ENCODE measurements around the gene DOCK9.
"Not testable (repeated sequence)": the region's sequence is repeated elsewhere in the genome, so short reads cannot be mapped to it uniquely, and the experiment has no call there.

Gene DOCK9

GRCh38 chr13:98768522-98768921 is 209.3 kb downstream of the DOCK9 start:
- no peak for DNase-seq

- no peak for DNase-seq
Measured at GRCh38 chr13:98766697-98767096, 211.2 kb downstream of the DOCK9 start.

DNA sequence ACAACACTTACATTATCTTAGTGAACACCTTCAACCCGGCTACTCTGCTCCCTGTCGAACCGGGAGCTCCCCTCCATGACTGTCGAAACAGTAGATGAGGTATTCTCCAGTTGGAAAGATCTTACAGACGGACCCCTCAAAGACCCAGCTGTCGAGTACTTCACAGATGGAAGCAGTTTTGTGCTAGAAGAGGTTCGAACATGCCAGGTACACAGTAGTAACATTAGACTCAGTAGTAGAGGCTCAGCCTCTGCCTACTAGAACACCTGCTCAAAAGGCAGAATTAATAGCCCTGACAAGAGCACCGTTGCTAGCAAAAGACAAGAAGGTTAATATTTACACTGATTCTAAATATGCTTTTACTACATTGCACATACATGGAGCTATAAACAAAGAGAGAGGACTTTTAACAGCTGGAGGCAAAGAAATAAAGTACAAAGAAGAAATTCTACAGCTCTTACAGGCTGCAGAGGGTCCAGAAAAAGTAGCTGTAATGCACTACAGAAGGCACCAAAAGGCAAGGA is 211.8 kb downstream of the DOCK9 start:
- no peak for DNase-seq

- no peak for DNase-seq
Measured at GRCh38 chr13:98761986-98762616, 215.8 kb downstream of the DOCK9 start.

DNA sequence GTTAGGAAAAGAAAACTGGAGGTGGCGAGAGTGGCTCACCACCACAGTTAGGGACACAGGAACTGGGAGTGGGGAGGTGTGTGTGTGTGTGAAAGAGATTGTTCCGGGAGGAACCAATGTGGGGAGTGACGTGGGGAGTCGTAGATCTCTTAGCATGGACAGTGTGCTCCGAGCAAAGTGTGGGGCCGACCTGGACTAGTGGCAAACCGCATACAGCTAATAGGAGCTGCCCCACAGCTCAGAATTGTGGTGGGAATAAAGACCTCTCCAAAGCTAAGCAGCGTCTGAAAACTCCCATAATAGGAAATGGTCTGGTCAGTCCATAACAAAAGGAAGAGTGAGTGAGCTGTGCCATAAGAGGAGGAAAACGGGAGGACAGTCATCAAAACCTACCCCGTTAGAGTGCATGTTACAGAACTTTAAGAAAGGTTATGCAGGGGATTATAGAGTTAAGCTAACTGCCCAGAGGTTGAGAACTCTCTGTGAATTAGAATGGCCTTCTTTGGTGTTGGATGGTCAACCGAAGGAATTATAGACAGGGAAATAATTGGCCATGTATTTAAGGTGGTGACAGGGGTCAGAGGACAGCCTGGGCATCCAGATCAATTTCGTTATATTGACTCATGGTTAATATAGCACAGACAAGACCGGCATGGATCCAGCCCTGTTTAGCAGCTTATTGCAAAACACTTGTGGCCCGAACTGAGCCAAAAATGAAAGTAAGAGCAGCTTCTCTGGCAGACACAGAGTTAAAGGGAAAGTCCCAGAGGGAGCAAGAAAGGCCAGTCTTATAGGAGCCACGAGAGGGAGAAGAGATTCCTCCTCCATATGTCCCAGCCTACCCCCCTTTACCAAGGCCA is 216.5 kb downstream of the DOCK9 start:
- no peak for DNase-seq

DNA sequence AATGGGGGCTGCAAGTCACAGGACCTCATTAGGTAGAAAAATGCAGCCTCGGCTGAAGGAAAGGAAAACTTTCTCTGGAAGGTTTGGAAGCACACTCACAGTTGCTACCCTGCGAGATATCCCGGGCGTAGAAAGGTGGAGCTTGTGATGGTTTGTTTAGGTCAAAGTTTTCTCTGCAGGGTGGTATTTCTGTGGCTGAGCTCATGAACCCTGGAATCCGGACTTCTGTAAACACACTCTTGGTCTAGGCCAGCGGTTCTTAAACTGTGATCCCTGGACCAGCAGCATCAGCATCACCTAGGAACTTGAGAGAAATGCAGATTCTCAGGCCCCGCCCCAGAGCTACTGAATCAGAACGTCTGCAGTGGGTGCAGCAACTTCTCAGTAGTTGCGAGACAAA is 222.1 kb downstream of the DOCK9 start:
- no peak for DNase-seq

DNA sequence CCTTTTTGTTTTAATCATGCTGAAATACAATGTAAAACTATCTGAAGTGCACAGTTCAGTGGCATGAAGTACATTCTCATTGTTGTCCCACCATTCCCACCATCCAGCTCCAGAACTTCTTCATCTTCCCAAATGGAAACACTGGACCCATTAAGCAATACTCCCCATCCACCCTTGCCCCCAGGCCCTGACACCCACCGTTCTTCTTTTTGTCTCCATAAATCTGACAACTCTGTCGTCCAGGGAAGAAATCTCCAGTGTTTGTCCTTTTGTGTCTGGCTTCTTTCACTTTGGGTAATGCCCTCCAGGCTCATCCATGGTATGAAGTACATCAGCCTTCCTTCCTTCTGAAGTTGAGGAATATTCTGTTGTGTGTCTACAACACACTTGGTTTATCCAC is 222.7 kb downstream of the DOCK9 start:
- no peak for DNase-seq

GRCh38 chr13:98754468-98754867 is 223.4 kb downstream of the DOCK9 start:
- DNase-seq: not testable (repeated sequence)

DNA sequence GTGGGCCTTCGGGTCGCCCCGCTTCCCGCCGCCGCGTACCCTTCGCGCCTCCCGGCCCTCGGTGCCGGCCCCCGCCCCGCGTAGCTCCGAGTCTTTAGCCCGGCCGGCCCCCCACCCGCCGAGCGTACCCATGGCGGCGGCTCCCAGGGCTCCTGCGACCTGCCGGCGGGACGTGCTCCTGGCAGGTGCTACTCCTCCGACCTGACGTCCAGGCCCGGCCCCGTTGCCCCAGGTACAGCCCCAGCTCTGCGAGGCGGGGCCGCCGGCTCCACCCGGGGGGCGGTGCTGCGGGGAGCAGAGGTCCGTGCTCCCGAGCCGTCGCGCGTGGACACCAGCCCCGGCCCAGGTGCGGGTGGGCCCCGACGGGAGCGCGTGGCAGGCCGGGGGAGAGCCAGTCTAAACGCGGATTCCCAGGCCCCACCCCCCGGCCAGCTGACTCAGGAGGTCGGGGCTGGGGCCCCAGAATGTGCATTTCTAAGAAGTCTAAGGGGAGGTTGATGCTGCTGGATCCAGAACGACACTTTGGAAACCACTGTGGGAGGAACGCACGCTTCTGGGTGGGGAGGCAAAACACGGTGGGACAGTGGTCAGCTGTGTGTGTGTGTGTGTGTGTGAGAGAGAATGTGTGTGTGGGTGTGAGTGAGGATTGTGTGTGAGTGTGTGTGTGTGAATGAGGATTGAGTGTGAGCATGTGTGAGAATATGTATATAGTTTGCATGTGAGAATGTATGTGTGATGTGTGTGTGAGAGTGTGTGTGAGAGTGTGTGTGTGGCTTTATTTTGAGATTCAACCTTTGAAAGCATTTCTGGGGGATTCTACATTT is 225.2 kb downstream of the DOCK9 start, which contains the start of gene SLC15A1:
SLC15A1 (minus strand) TSS at position 206 of the 824 bp plus-strand sequence; CDS start at position 132, 74 bp downstream.
- DNase-seq: no peak

DNA sequence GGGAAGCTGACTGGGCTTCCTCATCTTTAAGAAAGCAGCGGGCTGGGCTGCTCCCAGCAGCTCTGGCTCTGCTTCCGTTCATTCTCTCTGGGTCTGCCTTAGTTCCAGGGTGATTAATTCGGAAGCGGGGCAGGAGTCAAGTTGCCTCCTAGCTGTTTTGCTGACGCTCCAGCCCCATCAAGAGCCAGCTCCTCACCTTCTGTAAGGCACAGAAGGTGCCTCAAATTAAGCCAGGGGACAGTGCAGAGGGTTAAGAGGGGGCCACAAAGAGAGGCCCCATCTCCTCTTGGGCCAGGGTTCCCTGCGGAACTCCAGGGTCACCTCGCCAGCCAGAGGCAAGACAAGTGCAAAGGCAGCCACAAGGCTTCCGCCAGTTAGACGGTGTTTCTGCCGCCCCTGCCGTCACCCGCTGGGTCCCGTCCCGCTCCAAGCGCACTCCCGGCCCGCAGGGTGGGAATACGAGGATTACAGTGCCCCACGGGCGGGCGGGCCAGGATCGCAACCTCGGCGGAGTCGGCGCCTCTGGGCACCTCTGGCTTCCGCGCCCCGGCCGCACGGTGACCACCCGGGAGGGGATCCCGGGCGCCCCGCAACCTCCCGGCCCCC is 225.9 kb downstream of the DOCK9 start:
- no peak for DNase-seq

DNA sequence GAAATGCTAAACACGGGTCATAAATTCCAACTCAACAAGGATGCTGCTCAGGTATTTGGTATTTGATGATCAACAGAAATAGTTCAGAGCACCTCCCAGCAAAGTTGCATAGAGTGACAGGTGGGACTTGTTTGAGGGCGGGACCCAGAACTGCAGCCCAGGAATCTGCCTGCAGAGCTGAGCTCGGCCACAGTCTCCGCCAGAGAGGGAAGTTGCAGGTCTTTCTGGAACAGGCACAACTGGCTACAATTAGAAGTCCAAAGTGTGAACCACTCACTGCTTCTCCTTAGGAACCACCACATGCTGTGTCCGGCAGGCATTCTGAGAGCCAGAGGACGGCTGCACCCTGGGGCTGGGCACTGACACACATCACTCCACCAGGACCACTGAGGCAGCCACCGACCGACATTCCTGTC is 226.5 kb downstream of the DOCK9 start:
- DNase-seq: no peak

- DNase-seq: no peak
Measured at GRCh38 chr13:98749501-98749900, 228.4 kb downstream of the DOCK9 start.

- no peak for DNase-seq
Measured at GRCh38 chr13:98746968-98747367, 230.9 kb downstream of the DOCK9 start.

Measured in effector CD8-positive, alpha-beta T cell (primary cell).